Cortex of kidney (tissue), 1 donor: ENCODE measurements around the gene RPL3.
"Not testable (repeated sequence)": the region's sequence is repeated elsewhere in the genome, so short reads cannot be mapped to it uniquely, and the experiment has no call there.

Experiments
- DNase-seq: peaks from one replicate; lab custom pipeline; 2025; lab: John Stamatoyannopoulos, UW

The RPL3 gene

DNA sequence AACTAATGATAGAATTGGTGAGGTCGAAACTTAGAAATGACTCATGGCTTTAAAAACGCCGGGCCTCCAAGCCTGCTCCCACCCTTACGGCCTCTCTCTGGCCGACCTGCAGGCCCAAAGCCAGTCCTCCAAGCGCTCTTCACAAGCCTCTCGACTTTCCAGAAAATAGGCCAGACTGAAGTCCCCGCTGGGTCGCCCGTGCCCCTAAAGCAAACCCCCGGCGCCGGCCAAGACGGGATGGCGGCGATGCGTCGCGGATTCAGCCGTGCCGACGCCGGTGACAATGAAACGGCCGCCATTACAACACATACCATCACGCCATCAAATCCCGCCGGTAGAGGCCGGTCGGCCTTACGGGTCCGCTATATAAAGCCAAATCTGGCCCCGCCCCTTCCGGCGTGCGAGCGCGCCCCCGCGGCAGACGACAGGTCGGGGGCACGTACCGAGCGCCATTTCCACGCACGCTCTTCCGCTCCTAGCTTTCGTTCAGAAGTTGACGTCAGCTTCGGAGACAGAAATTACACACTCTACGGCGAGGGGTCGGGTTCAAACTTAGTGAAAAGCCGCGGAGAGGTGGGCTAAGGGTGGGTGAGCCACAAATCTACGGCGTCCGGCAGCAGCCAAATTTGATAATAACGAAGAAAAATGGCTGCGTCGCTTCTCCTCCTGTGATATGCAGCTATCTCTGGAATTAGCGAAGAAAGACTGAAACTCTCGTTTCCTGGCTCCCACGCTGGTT, at the start of gene RPL3:
Gene RPL3 (minus strand): TSS at position 340 of the 739 bp plus-strand sequence. CDS start 26 bp downstream, at position 314.
- peak; percentile 58 for DNase-seq

DNA sequence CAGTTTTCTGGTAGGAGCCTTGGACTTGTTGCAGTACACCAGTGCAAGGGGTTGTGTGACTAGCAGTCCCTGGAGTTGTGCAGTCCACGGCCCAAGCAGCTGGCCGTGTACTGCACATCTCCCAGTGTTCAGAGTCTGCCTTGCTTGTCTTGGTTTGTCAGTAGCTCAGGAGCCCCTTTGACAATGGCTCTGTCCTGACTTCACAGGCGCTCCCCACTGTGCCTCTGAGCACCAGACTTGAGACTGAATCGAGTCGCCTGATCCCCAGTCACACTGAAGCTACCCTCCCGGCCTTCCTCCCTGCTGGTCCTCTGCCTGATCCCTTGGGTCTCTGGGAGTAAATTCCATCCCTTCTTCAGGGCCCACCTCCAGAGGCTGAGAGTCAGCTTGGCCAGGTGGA, 49.8 kb upstream of the RPL3 start:
- no peak for DNase-seq

- DNase-seq, result no peak
These were observed 49.1 kb upstream of the RPL3 start for GRCh38 chr22:39368461-39368911.

DNA sequence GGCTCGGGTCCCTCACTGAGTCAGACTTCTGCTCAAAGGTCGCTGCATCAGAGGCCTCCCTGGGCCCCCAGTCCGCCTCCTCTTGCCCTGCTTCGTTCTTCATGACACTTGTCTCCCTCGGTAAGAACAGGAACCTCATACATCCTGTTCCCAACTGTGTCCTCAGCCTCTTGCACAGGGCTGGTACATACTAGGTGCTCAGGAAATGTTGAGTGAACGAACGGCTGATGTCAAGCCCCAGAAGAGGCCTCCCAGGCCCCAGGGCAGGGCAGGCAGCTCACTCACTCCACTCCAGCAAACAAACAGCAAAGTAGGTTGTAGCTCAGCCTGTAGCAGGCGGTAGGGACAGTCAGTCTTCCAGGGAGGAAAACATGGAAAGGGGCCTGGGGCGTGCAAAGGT, 47.6 kb upstream of the RPL3 start:
- no peak for DNase-seq

- no peak for DNase-seq
These were observed 46.0 kb upstream of the RPL3 start for GRCh38 chr22:39365492-39365780.

- DNase-seq, result no peak
These were observed 45.5 kb upstream of the RPL3 start for GRCh38 chr22:39364714-39365491.

DNA sequence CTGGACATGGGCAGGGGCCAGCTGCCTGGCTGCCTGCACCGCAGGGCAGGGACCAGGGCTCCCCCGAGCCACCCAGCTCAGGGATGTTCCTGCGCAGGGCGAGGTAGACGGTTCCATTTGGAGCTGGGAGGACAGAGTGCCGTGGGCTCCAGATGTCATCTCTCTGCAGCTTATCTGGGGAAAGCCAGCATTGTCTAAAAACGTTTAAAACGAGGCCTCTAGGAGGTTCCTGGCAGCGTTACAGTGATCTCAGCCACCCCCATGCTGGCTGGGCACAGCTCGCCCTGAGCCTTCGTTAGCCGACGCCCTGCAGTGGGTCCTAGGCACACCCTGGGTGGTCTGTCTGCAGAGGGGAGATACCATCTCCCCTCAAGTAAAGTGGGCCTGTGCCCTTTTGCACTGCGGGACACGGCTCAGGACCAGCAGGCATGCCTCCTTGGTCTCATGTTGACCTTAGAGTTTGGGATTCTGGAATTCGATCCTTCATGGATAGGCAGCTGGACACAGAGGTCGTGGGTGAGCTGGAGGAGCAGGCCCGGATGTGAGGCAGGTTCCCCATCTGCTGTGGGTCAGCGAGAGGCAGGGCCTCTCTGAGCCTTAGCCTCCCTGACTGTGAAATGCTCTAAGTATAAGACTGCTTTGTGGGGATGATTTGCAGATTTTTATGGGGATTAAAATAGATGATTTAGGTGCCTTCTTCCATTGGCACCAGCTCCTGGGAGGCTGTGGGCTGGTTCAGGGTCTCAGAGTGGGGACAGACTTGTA, 44.5 kb upstream of the RPL3 start:
- no peak for DNase-seq

- DNase-seq, result no peak
These were observed 43.5 kb upstream of the RPL3 start for GRCh38 chr22:39362932-39363331.

DNA sequence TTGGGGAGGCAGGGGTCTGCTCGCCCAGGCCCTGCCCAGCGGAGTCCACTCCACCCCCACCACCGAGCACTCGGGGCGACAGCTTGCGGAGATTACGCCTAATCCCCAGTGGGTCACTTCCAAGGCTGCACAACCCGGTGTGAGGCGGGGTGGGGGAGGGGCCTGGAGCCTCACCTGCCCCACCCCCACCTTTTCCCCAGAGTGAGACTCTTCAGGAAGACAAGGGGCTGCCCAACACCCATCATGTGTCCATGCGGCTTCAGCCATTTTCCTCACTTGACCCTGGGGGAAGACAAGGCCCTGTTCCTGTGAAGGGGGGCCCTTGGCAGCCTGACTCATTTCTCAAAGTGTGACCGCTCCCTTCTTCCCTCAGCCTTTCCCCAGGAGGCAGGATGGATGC, 42.8 kb upstream of the RPL3 start:
- no peak for DNase-seq

- no peak for DNase-seq
These were observed 42.1 kb upstream of the RPL3 start for GRCh38 chr22:39361496-39361895.

- DNase-seq, result no peak
These were observed 41.4 kb upstream of the RPL3 start for GRCh38 chr22:39360674-39361413.

DNA sequence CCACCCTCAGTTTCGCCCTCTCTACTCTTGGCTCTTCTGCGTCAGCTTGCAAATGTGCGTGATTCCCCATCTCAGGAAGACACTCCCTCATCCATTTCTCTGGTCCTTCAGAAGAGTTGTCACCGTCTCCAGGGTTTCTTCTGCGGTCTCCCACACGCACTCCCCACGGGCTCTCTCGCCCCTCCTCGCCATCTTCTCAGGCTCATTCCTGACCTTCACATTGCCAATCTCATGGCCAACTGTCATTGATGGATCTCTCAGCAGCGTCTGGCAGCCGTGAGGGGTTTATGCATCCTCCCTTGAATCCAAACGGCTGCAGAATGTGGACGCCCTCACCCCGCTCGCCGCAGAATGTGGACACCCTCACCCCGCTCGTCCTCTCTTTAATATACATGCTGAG, 40.8 kb upstream of the RPL3 start:
- DNase-seq, result no peak

DNA sequence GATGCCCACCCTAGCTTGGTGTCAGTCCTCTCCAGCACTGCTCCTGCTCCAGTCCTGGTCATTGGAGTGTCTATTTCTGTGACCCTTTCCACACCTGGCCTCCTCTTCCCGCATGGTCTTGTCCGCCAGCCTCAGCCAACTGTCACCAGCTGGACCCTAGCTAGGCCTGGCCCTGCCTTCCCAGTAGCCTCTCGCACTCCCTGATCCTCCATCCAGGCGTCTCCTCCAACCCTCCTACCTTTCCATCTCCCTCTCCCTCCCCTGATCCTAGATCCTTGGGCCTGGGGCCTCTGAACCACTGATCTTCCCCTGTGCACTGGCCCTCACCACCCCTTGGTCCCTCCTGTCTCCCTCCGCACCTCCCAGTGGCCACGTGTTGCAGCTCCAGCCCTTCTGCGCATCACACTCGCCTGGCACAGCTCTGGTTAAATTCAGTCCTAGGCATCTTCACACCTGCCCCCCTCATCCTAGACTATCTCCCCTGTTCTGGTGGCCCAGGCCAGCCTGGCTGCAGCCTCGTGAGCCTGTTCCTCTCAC, 40.3 kb upstream of the RPL3 start:
- no peak for DNase-seq

DNA sequence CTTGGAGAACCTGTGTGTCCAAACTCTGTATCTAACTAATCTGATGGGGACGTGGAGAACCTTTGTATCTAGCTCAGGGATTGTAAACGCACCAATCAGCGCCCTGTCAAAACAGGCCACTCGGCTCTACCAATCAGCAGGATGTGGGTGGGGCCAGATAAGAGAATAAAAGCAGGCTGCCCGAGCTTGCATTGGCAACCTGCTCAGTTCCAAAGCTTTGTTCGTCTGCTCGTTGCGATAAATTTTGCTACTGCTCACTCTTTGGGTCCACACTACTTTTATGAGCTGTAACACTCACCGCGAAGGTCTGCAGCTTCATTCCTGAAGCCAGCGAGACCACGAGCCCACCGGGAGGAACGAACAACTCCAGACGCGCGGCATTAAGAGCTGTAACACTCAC, 38.8 kb upstream of the RPL3 start:
- not testable (repeated sequence) for DNase-seq

- DNase-seq, result not testable (repeated sequence)
These were observed 38.0 kb upstream of the RPL3 start for GRCh38 chr22:39357110-39358108.

DNA sequence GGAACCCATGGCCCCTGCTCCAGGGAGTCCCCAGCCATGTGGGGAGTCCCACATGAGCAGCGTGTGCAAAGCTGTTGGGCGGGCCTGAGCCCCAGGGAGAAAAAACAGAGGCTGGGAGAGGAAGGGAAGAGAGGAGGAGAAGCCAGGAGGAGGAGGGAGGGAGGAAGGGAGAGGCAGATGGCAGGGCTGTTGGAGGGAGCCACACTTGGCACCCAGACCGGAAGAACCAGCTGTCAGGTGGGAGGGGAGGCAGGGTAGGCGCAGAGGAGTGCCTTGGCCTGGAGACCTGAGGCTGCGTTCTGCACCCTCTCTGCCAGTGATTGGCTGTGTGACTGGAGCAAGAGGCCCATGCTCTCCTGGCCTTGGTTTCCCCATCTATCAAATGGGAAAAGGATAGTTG, 37.0 kb upstream of the RPL3 start:
- no peak for DNase-seq

- DNase-seq, result not testable (repeated sequence)
These were observed 36.4 kb upstream of the RPL3 start for GRCh38 chr22:39355805-39356204.

GRCh38 chr22:39355080-39355479, 35.7 kb upstream of the RPL3 start:
- no peak for DNase-seq

DNA sequence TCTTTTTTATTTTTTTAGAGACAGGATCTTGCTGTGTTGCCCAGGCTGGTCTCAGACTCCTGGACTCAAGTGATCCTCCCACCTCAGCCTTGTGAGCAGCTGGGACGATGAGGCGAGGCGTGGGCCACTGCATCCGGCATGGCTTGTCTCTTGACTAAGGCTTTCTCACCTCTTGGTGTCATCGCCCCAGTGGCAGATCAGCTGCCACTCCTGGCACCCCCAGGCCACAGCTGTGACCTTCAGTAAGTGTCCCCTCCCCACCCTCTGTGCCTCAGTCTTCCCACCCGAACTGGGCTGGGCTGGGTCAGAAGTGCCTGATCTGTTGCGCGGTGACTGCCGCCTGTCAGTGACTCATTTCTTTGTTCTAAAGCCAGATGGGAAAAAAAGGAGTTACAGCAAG, 33.9 kb upstream of the RPL3 start:
- no peak for DNase-seq

DNA sequence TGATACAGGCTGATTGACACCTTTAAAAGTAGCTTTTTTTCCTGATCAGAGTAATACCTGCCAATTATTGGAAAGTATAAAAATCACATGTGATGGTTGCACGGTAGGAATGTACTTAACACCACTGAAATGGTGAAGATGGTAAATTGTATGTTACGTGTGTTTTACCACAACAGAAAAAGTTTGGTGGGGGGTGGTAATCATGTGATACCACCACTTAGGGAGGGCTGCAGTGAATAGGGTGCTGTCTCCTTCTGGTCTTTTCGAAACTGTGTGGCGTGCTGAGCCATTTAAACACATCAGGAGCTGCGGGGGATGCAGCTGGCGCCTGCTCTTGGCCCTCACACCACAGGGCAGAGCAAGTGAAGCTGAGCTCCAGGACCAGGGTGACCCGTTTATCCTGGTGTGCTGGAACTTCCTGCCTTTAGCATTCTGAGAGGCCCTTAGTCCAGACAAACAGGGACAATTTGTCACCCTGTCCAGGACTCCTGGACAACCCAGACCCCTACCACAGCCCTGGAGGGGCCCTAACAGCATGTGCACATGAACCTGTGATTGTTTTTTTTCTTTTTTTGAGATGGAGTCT, 33.0 kb upstream of the RPL3 start:
- no peak for DNase-seq
